HEK293 (cell line): ENCODE results near the gene GTF3C1.
"Not testable (repeated sequence)": the region's sequence is repeated elsewhere in the genome, so short reads cannot be mapped to it uniquely, and the experiment has no call there.

Experiments
- CTCF ChIA-PET: fragments of 350-600 bp; formaldehyde crosslinking; extraction: SDS; loops from one replicate; lab custom pipeline; 2021; ENCODE audit warnings: antibody characterized with exemption; lab: Yijun Ruan, JAX
- POLR2A ChIA-PET: fragments of 300-600 bp; formaldehyde crosslinking; extraction: SDS; loops from one replicate; lab custom pipeline; 2020; ENCODE audit warnings: antibody characterized with exemption, inconsistent platforms; lab: Yijun Ruan, JAX
- H3K27ac ChIP-seq: fragments of 200-500 bp; sonication (Bioruptor generic); 2 replicates; pipeline ENCODE4 v1.5.1; 2014; ENCODE audit warnings: low read depth, low read length, control low read depth, inconsistent platforms; ENCODE audit errors: extremely low read depth
- H3K36me3 ChIP-seq, 2 experiments: fragments of 200-500 bp in 1 of 2; sonication (Bioruptor generic) in 1 of 2; 1 replicate in 1 of 2; 2 replicates in 1 of 2; pipeline ENCODE4 v1.5.1; 2014 to 2017; ENCODE audit warnings: inconsistent platforms in 2 of 2, low read length in 2 of 2; ENCODE audit not compliant: control insufficient read depth in 2 of 2, insufficient read depth in 1 of 2
- H3K4me1 ChIP-seq: fragments of 200-500 bp; sonication (Bioruptor generic); 2 replicates; pipeline ENCODE4 v1.5.1; 2014; ENCODE audit warnings: mild to moderate bottlenecking, low read length, inconsistent platforms; ENCODE audit not compliant: control insufficient read depth, insufficient read depth
- H3K4me3 ChIP-seq: 2 replicates; pipeline ENCODE4 v1.5.1; 2011; ENCODE audit warnings: low read depth, mild to moderate bottlenecking, control low read depth, low read length, moderate library complexity
- H3K9me3 ChIP-seq: fragments of 200-500 bp; sonication (Bioruptor generic); 2 replicates; pipeline ENCODE4 v1.5.1; 2014; ENCODE audit warnings: low read depth, low read length, inconsistent platforms; ENCODE audit not compliant: control insufficient read depth, insufficient read depth
- BCL6B ChIP-seq: fragments of 450-650 bp; formaldehyde crosslinking; IDR thresholded peaks from 2 replicates; pipeline ENCODE4 v1.5.1; 2017; ENCODE audit warnings: missing biosample characterization, missing genetic modification characterization
- EGR2 ChIP-seq: fragments of 450-650 bp; formaldehyde crosslinking; IDR thresholded peaks from 2 replicates; pipeline ENCODE4 v1.5.1; 2016; ENCODE audit warnings: low read depth, missing biosample characterization, missing genetic modification characterization
- GFI1B ChIP-seq: fragments of 450-650 bp; formaldehyde crosslinking; IDR thresholded peaks from 2 replicates; pipeline ENCODE4 v1.5.1; 2016; ENCODE audit warnings: missing biosample characterization, missing genetic modification characterization
- GLIS1 ChIP-seq: fragments of 450-650 bp; formaldehyde crosslinking; IDR thresholded peaks from 2 replicates; pipeline ENCODE4 v1.5.1; 2016; ENCODE audit warnings: missing biosample characterization, missing genetic modification characterization
- IKZF3 ChIP-seq: fragments of 450-650 bp; IDR thresholded peaks from 2 replicates; pipeline ENCODE4 v1.5.0; 2018; ENCODE audit warnings: missing biosample characterization, mild to moderate bottlenecking, missing genetic modification characterization, moderate library complexity
- KLF1 ChIP-seq: fragments of 450-650 bp; formaldehyde crosslinking; IDR thresholded peaks from 2 replicates; pipeline ENCODE4 v1.5.1; 2016; ENCODE audit warnings: missing biosample characterization, missing genetic modification characterization
- KLF16 ChIP-seq: fragments of 450-650 bp; formaldehyde crosslinking; IDR thresholded peaks from 2 replicates; pipeline ENCODE4 v1.5.1; 2017; ENCODE audit warnings: missing biosample characterization, missing genetic modification characterization
- REPIN1 ChIP-seq: fragments of 450-650 bp; formaldehyde crosslinking; IDR thresholded peaks from 2 replicates; pipeline ENCODE4 v1.5.1; 2017; ENCODE audit warnings: missing biosample characterization, missing genetic modification characterization, low read depth
- SP2 ChIP-seq: fragments of 450-650 bp; formaldehyde crosslinking; IDR thresholded peaks from 2 replicates; pipeline ENCODE4 v1.5.1; 2016; ENCODE audit warnings: missing biosample characterization, missing genetic modification characterization
- TRIM28 ChIP-seq: IDR thresholded peaks from 2 replicates; pipeline ENCODE4 v1.6.1; 2011; ENCODE audit warnings: low read length, control low read depth, borderline replicate concordance
- ZBTB17 ChIP-seq: fragments of 450-650 bp; formaldehyde crosslinking; IDR thresholded peaks from 2 replicates; pipeline ENCODE4 v1.5.1; 2016; ENCODE audit warnings: missing biosample characterization, missing genetic modification characterization
- ZBTB20 ChIP-seq: fragments of 450-650 bp; formaldehyde crosslinking; IDR thresholded peaks from 2 replicates; pipeline ENCODE4 v1.5.1; 2016; ENCODE audit warnings: missing biosample characterization, missing genetic modification characterization
- ZBTB7A ChIP-seq: fragments of 450-650 bp; formaldehyde crosslinking; IDR thresholded peaks from 2 replicates; pipeline ENCODE4 v1.5.1; 2016; ENCODE audit warnings: low read depth, missing biosample characterization, missing genetic modification characterization
- ZEB2 ChIP-seq: fragments of 450-650 bp; formaldehyde crosslinking; IDR thresholded peaks from 2 replicates; pipeline ENCODE4 v1.5.1; 2016; ENCODE audit warnings: missing biosample characterization, missing genetic modification characterization
- ZIC2 ChIP-seq: fragments of 450-650 bp; formaldehyde crosslinking; IDR thresholded peaks from 2 replicates; pipeline ENCODE4 v1.5.1; 2016; ENCODE audit warnings: missing biosample characterization, missing genetic modification characterization
- ZNF16 ChIP-seq: fragments of 450-650 bp; formaldehyde crosslinking; IDR thresholded peaks from 2 replicates; pipeline ENCODE4 v1.5.1; 2016; ENCODE audit warnings: low read depth, missing biosample characterization, missing genetic modification characterization
- ZNF184 ChIP-seq: fragments of 450-650 bp; IDR thresholded peaks from 2 replicates; pipeline ENCODE4 v1.5.1; 2018; ENCODE audit warnings: missing biosample characterization, mild to moderate bottlenecking, missing genetic modification characterization
- ZNF223 ChIP-seq: fragments of 450-650 bp; formaldehyde crosslinking; IDR thresholded peaks from 2 replicates; pipeline ENCODE4 v1.5.1; 2016; ENCODE audit warnings: missing biosample characterization, missing genetic modification characterization
- ZNF24 ChIP-seq: fragments of 450-650 bp; formaldehyde crosslinking; IDR thresholded peaks from 2 replicates; pipeline ENCODE4 v1.5.1; 2016; ENCODE audit warnings: missing biosample characterization, missing genetic modification characterization
- ZNF335 ChIP-seq: fragments of 450-650 bp; formaldehyde crosslinking; conservative IDR thresholded peaks from 2 replicates; pipeline ENCODE4 v1.5.1; 2016; ENCODE audit warnings: missing biosample characterization, missing genetic modification characterization
- ZNF350 ChIP-seq: fragments of 450-650 bp; formaldehyde crosslinking; IDR thresholded peaks from 2 replicates; pipeline ENCODE4 v1.5.0; 2017; ENCODE audit warnings: missing biosample characterization, mild to moderate bottlenecking, missing genetic modification characterization
- ZNF37A ChIP-seq: fragments of 450-650 bp; IDR thresholded peaks from 2 replicates; pipeline ENCODE4 v1.5.1; 2018; ENCODE audit warnings: missing biosample characterization, missing genetic modification characterization
- ZNF433 ChIP-seq: fragments of 450-650 bp; formaldehyde crosslinking; IDR thresholded peaks from 2 replicates; pipeline ENCODE4 v1.5.1; 2016; ENCODE audit warnings: missing biosample characterization, missing genetic modification characterization, low read depth
- ZNF510 ChIP-seq: fragments of 450-650 bp; formaldehyde crosslinking; IDR thresholded peaks from 2 replicates; pipeline ENCODE4 v1.5.1; 2018; ENCODE audit warnings: mild to moderate bottlenecking, missing genetic modification characterization, missing biosample characterization; ENCODE audit not compliant: insufficient replicate concordance
- ZNF670 ChIP-seq: fragments of 450-650 bp; formaldehyde crosslinking; IDR thresholded peaks from 2 replicates; pipeline ENCODE4 v1.5.1; 2016; ENCODE audit warnings: missing biosample characterization, missing genetic modification characterization, low read depth
- TF ChIP-seq, protein P1 (sequence below): fragments of 450-650 bp; formaldehyde crosslinking; IDR thresholded peaks from 2 replicates; pipeline ENCODE4 v1.5.1; 2016; ENCODE audit warnings: missing biosample characterization, missing genetic modification characterization

GTF3C1 gene

GRCh38 chr16:27572711-27573110 lies 23.0 kb upstream of the GTF3C1 start (continued):
- no peak for TF ChIP-seq ZNF433
- no peak for TF ChIP-seq EGR2

DNA sequence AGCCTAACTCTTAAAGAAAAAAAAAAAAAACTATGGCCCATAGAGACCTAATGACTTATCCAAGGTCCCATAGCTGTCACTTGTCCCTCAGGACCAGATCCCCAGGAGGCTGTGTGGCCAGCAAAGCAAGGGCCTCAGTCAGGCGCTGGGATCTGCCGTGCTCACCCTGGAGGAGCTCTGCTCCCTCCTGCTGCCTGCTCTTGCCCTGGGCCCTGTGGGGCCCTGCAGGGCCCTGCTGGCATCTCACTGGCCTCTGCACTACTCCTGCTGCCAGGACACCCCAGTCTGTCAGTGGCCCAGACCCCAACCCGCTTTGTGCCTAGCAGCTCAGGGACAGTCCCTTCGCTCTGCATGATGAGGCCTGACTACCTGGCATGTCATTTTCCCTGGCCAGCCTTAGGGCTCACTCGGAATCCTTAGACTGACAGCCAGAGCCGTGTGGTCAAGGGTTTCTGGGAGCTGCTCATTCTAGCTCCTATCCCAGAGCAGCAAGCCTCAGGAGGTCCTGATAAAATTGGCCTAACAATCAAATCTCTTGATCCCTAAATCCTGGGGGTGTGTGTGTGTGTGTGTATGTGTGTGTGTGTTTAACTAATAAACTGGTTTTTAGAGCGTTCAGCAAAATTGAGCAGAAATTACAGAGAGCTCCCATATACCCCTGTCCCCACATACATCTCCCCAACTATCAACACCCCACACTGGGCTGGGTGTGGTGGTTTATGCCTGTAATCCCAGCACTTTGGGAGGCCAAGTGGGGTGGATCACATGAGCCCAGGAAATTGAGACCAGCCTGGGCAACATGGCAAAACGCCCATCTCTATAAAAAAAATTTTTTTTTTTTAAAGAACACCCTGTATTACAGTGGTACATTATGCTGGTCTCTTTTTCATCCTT lies 22.0 kb upstream of the GTF3C1 start:
- no peak for TF ChIP-seq KLF16 (tag by site-specific recombination)
- peak; percentile 78 for TF ChIP-seq ZIC2 (tag by site-specific recombination)
- TF ChIP-seq ZEB2 (tag by site-specific recombination): no peak
- TF ChIP-seq ZBTB17 (tag by site-specific recombination): 0 out of 2 replicates have a peak, but pooled peaks have one; percentile 9
- peak; percentile 84 for TF ChIP-seq GLIS1 (tag by site-specific recombination)
- TF ChIP-seq ZNF223 (tag by site-specific recombination): no peak
- peak; percentile 4; the same call in 1 of the 2 replicates for TF ChIP-seq ZNF335 (tag by site-specific recombination)
- peak; percentile 52; the same call in 1 of the 2 replicates for TF ChIP-seq KLF1
- TF ChIP-seq REPIN1 (tag by site-specific recombination): no peak
- CTCF ChIA-PET: interaction anchor here (0.7 to 1.2 kb wide), 3 partner anchors 9 to 68 kb away, joined by 3 read pairs; no protein-coding TSS in a partner anchor
- POLR2A ChIA-PET: interaction anchor here (1.4 kb wide), 1 partner anchor 22 kb away, joined by 6 read pairs; the partner anchor contains the start of genes GTF3C1 and KATNIP
- Histone ChIP-seq H3K4me1 (no peaks in the 10 kb centered on the region), H3K9me3 (no peaks in the 10 kb centered on the region), H3K27ac (no peak overlapping the region), H3K36me3 (no peaks in the 10 kb centered on the region), H3K4me3 (no peak overlapping the region)

DNA sequence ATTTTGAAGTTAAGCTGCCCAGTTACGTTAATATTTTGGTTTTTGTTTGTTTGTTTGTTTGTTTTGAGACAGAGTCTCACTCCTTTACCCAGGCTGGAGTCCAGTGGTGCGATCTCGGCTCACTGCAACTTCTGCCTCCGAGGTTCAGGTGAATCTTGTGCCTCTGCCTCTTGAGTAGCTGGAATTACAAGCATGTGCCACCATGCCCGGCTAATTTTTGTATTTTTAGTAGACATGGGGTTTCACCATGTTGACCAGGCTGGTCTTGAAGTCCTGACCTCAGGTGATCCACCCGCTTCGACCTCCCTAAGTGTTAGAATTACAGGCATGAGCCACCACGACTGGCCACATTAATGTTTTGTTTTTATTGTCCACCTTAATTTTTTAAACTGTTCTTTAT lies 21.3 kb upstream of the GTF3C1 start:
- ChIA-PET POLR2A (interaction anchor here (1.4 kb wide), 1 partner anchor 21 kb away, joined by 6 read pairs; the partner anchor contains the start of genes GTF3C1 and KATNIP), CTCF (interaction anchor here (0.7 kb wide), 1 partner anchor 8 kb away, joined by 3 read pairs; no protein-coding TSS in a partner anchor)

GRCh38 chr16:27568077-27568476 lies 18.4 kb upstream of the GTF3C1 start:
- no peaks in the 10 kb centered on the region for H3K9me3 ChIP-seq
- H3K36me3 ChIP-seq: no peaks in the 10 kb centered on the region
- CTCF ChIA-PET: no interaction called here
- POLR2A ChIA-PET: interaction anchor here (1.5 kb wide), 1 partner anchor 18 kb away, joined by 5 read pairs; the partner anchor contains the start of genes GTF3C1 and KATNIP
- H3K4me1 ChIP-seq: no peaks in the 10 kb centered on the region
- H3K27ac ChIP-seq: no peak overlapping the region
- H3K4me3 ChIP-seq: no peak overlapping the region
- TF ChIP-seq BCL6B (tag by site-specific recombination): no peak
- TF ChIP-seq GFI1B: no peak
- TF ChIP-seq, protein P1, sequence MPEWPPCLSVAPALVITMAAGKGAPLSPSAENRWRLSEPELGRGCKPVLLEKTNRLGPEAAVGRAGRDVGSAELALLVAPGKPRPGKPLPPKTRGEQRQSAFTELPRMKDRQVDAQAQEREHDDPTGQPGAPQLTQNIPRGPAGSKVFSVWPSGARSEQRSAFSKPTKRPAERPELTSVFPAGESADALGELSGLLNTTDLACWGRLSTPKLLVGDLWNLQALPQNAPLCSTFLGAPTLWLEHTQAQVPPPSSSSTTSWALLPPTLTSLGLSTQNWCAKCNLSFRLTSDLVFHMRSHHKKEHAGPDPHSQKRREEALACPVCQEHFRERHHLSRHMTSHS: no peak
- no peak for TF ChIP-seq ZNF350 (tag by site-specific recombination)
- no peak for TF ChIP-seq ZNF24 (tag by site-specific recombination)
- TF ChIP-seq IKZF3: no peak
- no peak for TF ChIP-seq ZNF510 (tag by site-specific recombination)
- TF ChIP-seq ZBTB7A (tag by site-specific recombination): no peak
- TF ChIP-seq ZNF16: no peak
- no peak for TF ChIP-seq ZBTB20 (tag by site-specific recombination)
- no peak for TF ChIP-seq SP2 (tag by site-specific recombination)
- TF ChIP-seq TRIM28: no peak
- no peak for TF ChIP-seq ZNF37A (tag by site-specific recombination)
- no peak for TF ChIP-seq ZNF223 (tag by site-specific recombination)
- TF ChIP-seq ZNF670: no peak
- no peak for TF ChIP-seq ZNF184 (tag by site-specific recombination)

More for the DNA sequence above, 21.3 kb upstream of the GTF3C1 start:
- H3K27ac ChIP-seq, H3K36me3 ChIP-seq, H3K4me1 ChIP-seq, H3K4me3 ChIP-seq, H3K9me3 ChIP-seq: not testable (repeated sequence)
